CD4-positive, alpha-beta T cell treated with Interleukin-15 for 1 hour (primary cell): ENCODE measurements around the gene CFAP54.
"Not testable (repeated sequence)": the region's sequence is repeated elsewhere in the genome, so short reads cannot be mapped to it uniquely, and the experiment has no call there.

Source experiments
- DNase-seq: peaks from one replicate; pipeline ENCODE4 v3.0.0-alpha.2; 2020

Gene CFAP54

DNA sequence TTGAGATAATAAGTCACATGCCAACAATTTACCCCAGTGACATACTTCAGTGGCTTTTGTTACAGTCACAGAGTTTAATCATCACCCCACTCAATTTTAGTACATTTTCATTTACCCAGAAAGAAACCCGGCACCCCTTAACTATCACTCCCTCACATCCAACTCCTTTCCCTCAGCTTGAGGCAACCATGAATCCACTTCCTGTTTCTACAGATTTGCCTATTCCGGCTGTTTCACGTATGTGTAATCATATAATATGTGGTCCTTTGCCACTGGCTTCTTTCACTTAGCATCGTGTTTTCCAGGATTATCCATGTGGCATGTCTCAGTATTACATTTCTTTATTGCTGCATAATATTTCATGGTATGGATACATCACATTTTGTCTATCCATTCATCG is 147.5 kb downstream of the CFAP54 start:
- no peak for DNase-seq

DNA sequence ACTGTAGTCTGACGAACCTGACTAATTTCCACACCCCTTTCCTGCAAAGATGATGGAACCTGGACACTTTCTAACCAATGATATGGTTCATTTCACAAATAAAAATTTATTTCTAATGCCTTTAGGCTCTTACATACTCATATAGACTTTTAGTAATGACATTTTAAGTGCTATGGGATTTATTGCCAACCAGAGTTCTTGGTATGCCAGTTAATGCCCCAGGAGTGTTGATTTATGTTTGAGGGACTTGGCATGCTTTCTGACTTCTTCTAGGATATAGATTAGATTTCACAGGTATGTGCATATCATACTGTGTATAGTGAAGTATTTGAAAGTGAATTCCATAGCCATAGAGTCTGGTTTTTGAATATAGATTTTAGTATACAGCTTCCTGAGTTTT is 159.5 kb downstream of the CFAP54 start:
- no peak for DNase-seq

DNA sequence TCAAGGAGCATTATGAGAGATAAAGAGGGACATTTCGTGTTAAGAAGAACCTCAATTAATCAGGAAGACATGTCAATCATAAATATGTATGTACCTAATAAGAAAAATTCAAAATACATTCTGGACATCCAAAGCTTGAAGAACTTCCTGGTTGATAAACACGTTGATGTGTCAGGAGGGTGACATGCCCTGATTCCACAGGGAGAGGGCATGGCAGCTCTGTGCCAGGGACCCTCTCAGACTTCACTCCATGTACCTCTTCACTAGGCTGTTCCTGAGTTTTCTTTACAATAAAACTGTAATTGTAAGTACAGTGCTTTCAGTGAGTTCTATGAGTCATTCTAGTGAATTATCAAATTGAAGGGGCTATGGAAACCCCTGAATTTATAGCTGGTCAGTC is 163.5 kb downstream of the CFAP54 start:
- no peak for DNase-seq

DNA sequence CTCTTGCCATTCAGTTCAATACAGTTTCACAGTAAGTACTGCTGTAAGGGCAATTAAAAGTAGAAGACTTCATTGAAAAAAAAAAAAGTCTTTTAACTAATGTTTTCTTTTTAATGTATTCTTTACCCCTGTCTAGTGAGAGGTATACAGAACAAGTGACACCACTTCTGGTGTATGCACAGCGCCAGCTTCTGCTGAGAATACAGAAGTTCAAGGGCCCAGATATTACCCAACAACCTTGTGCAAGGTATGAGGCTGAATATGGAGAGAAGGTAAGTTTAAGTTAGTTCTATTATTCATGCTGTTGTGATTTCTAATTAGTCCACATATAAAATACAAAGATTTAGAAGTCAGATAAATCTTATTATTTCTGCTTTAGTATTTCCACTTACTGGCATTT is 168.7 kb downstream of the CFAP54 start:
- DNase-seq: no peak

DNA sequence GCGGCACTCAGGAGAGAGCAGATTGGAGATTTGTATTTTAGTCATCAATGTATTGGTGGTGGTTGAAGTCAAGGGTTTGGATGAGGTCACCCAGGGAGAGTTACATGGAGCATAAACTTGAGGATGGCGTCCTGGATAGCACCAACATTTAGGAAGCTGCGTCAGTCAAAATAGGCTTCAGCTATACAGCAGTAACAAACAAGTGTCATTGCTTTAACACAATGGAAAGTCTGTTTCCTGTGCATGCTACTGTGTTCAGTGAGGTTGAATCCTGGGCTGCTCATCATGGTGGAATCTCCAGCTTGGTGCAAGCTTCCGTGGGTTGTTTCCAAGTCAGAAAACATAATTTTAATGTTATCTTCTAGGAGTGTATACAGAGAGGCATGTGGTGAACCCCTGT is 180.4 kb downstream of the CFAP54 start:
- DNase-seq: no peak

DNA sequence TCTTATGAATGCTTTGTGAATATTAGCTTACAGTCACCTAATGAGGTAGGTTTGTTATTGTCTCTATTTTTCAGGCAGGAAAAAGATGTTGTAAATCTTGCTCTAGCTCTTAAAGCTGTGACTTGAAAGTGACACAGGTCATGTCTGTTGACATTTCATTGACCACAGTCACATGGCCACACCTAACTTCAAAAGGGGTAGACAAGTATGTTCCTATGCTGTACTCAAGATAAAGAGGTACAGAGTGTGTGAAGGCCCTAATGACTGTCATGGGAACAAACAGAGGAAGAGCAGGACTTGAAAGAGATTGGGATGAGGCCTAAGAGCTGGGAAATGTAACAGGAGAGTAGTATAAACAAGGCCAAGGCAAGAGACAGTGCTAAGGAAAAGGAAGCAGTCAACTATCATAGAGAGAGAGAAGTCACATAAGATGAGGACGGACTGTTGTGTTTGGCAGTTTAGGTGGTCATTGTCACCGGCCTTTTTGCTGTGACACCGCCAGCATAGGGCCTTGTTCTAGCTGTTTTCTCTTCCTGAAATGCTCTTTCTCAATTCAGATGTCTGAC is 181.0 kb downstream of the CFAP54 start:
- no peak for DNase-seq

DNA sequence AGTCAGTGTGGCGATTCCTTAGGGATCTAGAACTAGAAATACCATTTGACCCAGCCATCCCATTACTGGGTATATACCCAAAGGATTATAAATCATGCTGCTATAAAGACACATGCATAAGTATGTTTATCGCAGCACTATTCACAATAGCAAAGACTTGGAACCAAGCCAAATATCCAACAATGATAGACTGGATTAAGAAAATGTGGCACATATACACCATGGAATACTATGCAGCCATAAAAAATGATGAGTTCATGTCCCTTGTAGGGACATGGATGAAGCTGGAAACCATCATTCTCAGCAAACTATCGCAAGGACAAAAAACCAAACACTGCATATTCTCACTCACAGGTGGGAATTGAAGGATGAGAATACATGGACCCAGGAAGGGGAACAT is 186.1 kb downstream of the CFAP54 start:
- not testable (repeated sequence) for DNase-seq

DNA sequence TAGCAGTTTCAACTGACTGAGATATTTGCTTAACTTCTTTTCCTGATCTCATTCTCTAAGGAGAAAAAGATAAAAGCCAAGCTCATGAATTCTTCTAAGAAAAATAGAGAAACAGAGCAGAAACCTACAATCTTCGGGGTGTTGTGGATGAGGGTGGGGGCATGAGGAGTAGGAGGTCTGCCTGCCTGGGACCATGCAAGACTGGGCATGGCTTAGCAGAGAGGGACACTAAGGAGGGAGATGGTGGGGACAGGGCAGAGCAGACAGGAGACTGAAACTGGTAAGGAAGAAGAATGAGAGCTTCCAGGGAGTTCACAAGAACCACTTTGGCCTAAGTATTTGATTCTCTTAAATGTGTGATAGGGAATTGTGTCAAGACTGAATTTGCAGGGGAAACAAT is 188.0 kb downstream of the CFAP54 start:
- no peak for DNase-seq

DNA sequence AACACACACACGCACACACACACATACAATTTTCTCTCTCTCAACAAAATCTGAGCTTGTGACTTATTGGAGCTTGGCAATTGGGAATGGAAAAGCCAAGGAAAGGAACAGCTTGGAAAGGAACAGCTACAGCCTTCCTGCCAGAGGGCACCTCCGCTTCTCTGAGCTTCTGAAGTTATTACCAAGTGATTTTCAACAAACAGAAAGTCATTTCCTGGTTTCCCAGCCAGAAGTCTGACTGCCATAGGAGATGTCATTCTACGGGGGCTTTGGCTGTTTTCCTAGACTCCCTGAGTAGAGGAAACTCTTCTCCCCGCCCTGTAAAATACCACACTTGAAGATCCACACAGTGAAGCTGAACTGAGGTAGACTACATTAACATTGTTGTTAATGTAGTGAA is 198.3 kb downstream of the CFAP54 start:
- no peak for DNase-seq

DNA sequence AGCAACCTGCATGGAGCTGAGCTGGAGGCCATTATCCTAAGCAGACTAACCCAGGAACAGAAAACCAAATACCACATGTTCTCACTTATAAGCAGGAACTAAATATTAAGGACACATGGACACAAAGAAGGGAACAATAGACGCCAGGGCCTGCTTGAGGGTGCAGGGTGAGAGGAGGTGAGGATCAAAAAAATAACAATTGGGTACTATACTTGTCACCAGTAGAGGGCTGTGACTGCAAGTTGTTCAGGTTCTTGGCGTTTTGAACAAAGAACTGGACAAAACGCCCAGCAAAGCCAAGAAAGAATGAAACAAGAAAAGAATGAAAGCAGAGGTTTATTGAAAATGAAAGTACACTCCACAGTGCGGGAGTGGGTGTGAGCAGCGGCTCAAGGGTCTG is 209.1 kb downstream of the CFAP54 start:
- DNase-seq: no peak

DNA sequence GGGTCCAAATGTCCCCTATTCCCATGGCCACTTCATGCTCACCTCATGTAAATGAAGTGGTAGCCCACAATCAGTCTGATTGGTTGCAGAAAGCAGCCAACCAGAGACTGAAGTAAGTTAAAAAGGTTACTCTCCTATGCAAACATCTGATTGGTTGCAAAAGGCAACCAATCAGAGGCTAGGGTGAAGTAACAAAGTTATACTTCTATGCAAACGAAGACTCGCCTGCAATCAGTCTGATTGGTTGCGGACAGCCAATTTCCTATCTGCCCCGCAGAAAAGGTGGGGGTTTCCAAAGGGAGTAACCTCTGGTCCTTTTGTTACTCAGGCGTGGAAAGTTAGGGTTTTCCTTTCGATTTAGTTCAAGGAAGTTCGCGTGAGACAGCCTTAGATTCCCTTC is 209.6 kb downstream of the CFAP54 start:
- DNase-seq: no peak

DNA sequence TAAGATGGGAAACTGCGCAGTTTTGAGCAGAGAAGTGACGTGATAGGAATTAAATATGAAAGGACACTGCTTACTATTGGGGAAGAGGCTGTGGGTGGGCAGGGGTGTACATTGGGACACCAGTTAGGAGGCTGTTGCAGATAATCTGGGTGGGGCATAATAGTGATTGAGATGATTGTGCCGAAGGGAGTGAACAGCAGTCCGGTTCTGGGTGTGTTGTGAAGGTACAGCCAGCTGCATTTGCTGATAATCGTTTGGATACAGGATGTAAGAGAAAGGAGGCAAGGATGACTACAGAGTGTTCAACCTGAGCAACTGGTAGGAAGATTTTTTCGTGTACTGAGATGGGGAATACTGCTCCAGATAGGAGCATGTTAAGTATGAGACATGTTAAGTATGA is 212.5 kb downstream of the CFAP54 start:
- no peak for DNase-seq

DNA sequence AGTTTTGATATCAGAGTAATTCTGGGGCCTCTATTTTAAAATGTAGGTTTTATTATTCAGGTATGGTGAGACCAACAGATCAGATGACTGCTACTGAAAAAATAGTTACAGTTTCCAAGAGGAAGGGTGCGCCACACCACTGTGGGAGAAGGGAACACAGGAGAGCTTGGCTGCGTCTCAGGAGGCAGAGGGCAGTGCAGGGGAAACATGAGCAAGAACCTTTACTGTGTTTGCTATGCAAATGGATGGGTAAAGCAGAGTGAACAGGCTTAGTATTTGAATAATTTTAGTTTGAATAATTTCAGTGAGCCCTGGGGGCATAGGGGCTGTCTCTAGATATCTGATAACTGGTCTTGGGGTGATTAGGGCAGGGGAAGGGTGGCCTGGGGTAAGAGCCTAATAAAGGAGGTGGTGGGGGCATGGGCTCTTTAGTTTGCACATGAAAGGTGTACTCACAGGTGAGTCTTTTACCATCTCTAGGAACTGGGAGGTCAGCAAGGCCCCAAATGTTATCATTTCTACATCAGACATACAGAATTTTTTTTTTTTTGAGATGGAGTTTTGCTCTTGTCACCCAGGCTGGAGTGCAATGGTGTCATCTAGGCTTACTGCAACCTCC is 220.9 kb downstream of the CFAP54 start:
- no peak for DNase-seq

DNA sequence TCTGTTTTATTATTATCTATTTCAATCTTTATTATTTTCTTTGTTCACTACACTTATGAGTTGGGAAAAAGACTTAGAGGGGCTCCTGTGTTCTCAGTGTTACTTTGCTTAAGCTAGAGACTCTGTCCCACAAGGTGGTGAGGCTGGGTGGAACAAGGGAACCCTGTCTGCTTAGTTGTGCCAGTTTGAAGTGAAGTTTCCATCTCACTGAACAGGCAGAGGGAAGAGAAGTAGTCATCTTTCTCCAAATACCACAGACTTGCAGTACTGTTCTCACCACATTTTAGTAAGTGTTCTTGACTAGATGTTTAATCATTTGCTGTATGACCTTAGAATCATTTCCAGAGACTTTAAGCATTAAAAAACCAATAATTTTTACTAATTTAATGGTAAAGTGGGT is 222.0 kb downstream of the CFAP54 start:
- DNase-seq: no peak

DNA sequence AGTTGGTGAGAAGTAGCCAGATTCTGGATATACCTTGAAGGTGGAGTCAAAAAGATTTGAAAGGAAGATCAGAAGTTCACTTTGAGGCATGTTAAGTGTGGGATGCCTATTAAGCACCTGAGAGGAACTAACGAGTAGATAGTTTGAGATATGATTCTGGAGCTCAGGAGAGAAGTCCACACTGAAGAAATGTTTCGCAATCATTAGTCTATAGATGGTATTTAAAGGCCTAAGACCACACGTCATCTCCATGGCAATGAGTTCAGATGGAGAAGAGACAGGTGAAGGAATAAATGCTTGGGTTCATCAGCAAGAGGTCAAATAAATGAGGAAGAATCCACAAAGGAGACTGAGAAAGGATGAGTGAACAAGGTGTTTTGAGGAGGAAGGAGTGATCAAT is 224.8 kb downstream of the CFAP54 start:
- DNase-seq: no peak

DNA sequence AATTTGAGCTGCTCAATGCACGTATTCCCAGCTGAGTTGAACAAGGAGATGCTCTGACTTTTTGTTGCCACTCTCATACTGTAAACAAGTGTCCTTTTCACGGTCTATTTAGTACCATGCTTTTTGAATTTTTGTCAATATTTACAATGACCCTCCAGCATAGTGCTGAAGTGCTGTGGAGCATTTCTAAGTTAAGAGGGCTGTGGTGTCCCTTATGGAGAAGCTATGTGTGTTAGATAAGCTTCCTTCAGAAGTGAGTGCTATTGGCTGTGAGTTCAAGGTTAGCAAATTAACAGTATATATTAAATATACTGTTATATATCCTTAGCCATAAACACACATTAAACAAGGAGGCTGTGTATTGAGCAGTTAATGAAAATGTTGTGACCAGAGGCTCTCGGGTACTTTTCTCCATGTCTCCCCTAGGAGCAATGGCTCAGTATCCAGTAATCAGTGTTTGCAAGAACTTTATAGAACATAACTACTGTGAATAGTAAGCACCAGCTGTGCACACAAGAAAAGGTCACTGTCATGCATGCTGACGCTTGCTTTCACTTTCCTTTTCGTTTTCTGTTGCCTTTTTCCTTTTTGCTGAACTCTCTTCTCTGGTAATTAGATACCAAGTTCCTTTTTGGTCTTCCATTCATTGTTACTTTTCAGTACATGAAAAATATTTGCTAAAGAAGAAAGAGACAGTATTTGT is 230.4 kb downstream of the CFAP54 start:
- DNase-seq: no peak

DNA sequence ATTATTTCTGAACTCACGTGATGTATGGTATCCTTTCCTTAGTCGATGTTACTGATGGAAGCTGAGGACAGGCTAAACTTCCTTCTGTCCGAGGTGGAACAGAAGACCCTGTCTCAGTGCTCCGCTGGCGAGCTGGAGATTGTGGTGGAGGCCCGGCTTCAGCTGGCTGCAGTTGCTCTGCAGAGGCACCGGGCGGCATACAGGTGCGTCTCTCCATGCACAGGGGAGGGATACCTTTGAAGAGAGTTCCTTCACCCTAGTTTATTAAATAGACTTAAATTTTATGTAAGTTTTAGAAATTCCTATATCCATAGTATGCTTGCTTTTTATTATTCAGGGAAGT is 231.0 kb downstream of the CFAP54 start:
- peak; percentile 17 for DNase-seq

DNA sequence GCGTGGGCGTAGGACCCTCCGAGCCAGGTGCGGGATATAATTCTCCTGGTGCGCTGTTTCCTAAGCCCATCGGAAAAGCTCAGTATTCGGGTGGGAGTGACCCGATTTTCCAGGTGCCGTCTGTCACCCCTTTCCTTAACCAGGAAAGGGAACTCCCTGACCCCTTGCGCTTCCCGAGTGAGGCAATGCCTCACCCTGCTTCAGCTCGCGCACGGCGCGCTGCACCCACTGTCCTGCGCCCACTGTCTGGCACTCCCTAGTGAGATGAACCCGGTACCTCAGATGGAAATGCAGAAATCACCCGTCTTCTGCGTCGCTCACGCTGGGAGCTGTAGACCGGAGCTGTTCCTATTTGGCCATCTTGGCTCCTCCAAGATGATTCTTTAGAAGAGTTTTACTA is 240.1 kb downstream of the CFAP54 start:
- not testable (repeated sequence) for DNase-seq

DNA sequence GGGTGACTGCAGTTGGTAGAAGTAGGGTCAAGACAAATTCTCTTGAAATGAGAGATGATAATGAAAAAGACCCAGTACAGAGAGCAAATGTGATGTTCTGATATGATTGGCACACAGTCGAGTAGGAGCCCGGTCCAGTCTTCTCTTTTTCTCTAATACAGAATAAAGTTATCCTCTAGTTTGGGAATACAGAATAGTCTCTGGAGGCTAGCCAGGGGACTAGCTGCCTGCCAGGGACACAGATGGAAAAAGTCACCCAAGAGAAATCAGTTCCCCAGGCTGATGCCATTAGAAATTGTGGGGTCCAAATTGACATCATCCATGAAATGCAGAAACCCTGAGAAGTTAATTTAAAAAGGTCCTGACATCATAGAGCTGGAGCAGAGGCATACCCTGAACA is 240.5 kb downstream of the CFAP54 start:
- no peak for DNase-seq

DNA sequence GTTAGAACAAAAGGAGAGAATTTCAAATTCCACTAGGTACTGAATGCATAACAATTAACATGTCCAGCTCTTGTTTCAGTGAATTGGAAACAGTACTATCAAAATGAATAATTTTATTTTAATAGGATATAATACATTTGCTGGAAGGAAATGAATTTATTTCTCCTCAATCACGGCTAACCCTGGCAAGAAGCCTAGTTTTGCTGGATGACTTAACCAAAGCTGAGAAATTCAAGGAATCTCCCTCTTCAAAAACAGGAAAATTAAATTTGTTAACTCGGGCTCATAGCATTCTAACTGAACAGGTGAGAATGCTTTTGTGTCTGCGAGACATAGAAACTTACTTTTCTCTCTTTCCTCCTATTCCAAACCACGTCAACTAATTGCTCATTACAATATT is 254.2 kb downstream of the CFAP54 start:
- no peak for DNase-seq

DNA sequence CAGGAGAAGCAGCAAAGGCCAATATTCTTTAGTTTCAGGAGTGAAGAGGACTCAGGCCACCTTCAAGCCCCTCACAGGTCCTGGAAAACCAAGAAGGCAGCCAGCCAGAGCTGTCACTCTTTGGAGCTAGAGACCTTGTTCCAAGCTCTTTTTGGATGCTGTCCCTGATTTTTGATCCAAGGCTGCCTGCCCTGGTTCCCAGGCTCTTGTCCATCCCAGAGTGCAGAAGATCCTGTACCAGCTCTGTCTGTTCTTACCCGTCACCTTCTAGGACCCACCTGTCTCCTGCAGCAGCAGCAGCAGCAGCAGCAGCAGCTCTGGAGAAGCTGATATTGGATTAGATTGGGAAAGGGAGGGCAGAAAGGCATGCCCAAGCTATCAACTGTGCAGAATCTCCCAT is 260.6 kb downstream of the CFAP54 start:
- no peak for DNase-seq

DNA sequence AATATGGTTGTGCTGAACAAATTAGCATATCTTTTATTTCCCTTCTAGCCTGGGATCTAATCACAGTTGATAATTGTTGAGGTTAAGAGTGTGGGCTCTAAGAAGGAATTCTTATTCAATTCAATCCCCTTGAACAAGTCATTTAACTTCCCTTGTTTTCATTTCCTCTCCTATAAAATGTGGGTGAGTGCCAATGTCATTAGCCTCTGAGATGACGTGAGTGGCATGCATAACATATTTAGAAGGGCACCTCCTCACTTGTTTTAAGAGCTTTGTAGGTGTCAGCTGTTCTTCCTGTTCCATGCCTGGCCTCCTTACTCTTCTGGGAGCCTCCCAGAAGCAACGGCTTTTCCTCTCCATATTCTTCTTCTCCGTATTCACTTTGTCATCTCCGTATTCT is 262.2 kb downstream of the CFAP54 start:
- DNase-seq: no peak

DNA sequence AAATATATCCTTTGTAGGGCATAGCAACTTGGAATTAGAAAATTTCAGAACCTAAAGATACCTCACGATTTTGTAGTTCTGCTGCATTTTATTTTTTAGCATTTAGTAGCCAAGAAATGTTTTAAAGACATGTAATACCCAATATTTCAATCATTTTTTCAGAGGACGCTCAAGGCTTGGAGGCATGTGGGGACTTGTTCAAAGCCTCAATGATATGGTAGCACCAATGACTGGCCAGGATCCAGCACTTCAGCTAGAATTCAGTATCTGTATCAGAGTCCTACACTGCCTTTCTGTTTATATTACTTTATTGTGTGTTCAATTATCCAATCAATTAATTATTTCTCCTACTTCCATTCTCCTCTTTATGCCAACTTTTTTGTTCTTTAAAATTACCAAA is 262.8 kb downstream of the CFAP54 start:
- no peak for DNase-seq

DNA sequence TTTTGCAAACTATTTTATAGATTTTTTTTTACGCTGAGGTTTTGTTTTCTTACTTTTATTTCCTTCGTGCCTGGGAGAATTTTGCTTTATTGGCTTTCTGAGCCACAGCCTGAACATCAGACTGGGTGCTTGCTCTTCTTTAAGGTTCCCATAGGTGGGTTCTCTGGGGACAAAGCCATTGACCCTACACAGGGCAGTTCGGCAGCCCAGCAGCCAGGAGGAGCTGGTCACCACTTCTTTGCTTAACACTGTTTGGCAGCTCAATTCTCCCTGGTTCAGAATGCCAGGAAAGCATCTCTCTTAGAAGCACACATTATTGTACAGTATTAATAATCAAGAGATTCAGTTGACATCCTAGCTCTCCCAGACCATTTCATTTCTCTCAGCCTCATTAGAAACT is 276.9 kb downstream of the CFAP54 start:
- DNase-seq: no peak

DNA sequence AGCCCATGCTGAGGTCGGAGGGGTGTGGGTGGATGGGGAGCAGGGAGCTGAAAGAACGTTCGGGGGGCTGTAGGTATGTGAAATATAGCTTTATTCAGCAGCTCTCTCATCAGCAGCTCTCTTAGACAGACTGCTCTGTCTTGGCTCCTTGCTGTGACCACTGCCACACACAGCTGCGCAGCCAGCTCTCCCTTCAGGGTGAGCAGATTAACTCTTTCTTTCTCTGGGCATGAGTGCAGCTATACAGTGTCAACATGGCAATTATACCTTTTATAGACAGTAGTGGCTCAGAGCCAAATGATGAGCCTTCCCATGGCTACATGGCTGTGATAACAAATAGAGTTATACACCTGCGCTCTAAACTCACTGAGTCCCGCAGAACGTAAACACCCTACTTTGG is 280.0 kb downstream of the CFAP54 start:
- no peak for DNase-seq
